ENCODE measurements around the gene ST8SIA3.

The ST8SIA3 gene, protein sequence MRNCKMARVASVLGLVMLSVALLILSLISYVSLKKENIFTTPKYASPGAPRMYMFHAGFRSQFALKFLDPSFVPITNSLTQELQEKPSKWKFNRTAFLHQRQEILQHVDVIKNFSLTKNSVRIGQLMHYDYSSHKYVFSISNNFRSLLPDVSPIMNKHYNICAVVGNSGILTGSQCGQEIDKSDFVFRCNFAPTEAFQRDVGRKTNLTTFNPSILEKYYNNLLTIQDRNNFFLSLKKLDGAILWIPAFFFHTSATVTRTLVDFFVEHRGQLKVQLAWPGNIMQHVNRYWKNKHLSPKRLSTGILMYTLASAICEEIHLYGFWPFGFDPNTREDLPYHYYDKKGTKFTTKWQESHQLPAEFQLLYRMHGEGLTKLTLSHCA

DNA sequence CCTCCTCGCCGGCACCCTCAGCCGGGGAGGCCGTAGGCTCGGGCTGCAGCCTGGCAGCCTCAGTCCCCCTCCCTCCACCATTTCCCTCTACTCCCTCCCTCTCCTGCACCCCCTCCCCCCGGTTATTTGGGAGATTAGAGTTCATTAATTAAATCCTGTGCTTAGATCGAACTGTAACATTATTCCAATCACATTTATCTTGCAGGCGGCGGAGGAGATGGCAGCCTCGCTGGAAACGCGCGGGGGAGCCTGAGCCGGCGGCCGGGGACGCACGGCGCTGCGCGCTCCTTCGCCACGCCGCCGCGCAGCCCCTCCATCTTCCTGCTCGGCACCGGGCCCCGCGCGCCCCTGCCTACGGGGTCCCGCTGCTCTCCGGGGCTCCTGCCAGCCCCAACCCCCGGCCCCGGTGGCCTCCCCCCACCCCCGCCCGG, at the start of gene ST8SIA3:
Gene ST8SIA3, plus strand, starts transcription at position 287 of the 431 bp plus-strand sequence. CDS start 290 bp downstream, outside the sequence.
- DNase-seq = no peak

DNA sequence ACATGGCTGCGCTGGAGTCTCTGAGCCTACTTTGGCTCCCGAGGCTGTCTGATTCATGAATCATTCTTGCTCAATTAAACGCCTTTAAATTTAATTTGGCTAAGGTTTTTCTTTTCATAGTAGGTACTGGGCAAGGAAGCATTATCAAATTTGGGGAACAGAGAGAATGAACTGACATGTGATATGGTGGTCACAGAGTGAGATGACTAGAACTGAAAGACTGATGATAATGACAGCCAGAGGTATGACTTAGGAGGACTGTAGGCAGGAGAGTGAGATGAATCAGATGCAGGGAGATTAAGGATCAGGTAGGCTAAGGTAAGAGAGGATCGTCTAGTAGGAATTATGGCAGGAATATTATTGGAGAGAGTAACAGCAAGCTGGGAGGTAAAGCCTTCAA, 40.9 kb upstream of the ST8SIA3 start:
- DNase-seq = no peak

DNA sequence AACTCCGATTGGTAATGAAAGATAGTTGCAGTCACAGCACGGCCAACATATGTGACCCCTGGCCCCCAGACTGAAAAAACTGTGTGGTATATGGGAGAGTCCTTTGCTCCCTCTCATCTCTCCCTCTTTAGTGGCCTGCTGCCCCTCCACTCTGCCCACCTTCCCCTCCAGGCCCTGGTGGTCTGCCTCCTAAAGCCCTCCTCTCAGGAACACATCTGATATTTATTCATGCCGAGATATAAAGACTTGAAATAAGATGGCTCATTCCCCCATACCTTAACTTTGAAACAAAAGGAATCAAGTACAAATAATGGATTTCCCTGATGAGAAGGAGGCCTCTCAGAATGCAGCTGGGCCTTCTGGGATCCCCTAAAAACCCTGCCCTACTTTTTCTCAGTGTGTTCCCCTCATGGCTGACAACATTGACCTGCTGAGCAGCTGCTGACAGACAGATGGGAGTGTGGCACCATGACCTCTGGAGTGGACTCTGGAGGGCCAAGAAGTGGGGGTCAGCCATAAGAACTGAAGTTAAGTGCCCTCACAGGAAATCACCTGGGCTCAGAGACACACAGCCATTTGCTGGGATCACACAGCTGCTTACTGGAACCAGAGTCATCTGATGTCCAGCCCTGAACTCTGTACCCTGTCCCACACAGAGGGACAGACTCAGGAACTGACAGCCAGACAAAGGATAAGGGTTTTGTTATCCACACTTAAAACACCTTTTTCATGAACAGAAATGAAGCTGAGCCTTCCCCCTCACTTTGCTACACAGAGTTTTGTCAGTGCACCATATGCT, 39.8 kb upstream of the ST8SIA3 start:
- DNase-seq = no peak

DNA sequence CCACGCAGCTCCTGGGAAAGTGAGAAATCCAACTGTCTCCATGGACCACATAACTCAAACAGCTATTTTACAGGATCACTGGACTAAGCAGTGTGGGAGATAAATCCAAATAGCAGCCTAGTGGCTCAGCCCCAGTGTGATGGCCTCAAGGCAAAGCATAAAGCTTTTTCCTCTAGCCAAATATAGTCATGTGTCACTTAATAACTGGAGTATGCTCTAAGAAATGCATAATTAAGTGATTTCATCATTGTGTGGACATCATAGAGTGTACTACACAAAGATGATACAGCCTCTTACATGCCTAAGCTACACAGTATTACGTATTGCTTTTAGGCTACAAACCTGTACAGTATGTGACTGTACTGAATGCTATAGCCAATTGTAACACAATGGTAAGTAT, 31.8 kb upstream of the ST8SIA3 start:
- no peak for DNase-seq

DNA sequence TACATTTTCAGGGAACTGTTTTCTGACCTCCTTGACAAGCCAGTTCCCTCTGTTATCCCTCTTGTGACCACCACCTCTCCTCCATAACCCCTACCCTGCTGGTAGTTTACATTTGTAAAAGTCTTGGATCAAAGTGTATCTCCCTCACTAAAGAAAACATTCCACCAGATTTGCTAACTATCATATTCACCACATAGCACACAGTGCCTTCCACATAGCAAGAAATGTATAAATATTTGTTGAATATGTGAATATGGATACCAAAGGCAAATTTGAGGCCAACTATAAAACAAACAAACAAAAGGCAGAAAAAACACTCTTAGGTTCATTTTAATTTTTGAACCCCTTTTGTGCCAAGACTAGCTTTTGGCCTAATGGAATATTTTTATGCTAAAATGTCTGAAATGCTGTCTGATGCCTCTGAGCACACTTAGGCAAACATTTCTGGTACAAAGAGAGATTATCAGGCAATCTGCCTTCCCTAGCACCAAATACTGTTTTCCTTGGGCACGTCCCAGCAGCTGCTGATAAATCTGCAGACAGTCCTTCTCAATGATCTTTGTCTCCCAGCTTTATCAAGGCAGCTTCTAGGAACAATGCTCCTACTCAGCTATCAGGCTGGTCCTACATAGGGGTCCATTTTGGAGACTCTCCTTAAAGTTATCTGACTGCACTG, 26.7 kb upstream of the ST8SIA3 start:
- no peak for DNase-seq

DNA sequence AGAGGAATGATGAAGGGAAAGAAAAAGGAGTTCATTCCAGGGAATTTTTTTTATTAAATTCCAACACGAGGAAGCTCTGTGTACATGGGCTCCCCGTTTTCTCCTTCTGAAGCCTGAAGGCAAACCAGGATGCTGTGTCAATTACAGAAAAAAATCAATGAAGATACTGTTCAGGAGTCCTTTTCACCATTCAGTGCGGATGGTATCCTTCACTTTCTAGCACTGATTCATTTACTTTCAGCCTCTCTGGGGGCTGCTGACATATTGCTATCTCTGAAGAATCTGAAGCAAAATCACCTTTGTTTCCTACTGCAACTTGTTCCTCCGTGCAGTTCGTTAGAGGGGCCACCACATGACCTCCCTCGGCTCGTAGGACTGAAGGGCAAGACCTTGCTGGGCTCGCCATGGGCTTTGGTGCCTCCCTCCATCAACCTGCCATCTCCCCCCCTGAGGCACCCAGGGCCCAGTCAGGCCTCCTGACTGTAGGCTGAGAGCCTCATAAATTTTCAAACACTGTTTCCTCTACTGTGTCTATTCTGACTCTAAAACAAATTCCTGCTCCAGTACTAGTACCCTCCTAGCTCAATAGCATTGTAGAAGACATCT, 25.5 kb upstream of the ST8SIA3 start:
- DNase-seq = no peak

DNA sequence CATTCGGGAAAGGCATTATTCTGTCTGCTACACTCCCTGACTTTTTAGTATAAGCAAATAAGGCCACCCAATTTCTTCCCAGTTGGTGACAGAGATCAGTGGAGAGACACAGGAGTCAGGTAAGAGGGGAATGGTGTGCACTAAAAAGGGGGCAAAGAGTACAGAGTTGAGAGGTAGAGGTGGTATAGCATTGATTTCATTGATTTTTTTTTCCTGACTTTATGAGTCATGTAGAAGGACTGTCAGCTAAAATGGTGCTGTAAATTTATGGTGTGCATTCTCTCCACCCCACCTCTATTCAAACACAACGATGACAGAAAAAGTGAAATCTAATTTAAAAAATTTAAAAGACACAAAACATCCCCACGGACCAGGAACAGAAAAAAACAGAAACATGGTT, 23.7 kb upstream of the ST8SIA3 start:
- no peak for DNase-seq

DNA sequence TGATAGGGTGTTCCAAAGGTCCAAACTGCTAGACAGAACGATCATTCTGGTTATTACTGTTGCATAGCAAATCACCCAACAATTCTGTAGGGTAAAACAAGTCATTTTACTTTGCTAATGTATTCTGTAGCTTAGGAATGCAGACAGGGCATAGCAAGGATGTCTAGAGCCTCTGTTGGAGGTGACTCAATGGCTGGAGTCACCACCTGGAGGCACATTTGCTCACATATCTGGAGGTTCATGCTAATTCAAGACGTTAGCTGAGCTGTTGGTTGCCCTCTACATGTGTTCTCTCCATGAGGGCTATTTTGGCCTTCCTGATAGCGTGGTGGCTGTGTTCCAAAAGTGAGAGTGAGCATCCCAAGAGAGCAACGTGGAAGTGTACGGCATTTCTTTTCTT, 22.5 kb upstream of the ST8SIA3 start:
- DNase-seq = no peak

DNA sequence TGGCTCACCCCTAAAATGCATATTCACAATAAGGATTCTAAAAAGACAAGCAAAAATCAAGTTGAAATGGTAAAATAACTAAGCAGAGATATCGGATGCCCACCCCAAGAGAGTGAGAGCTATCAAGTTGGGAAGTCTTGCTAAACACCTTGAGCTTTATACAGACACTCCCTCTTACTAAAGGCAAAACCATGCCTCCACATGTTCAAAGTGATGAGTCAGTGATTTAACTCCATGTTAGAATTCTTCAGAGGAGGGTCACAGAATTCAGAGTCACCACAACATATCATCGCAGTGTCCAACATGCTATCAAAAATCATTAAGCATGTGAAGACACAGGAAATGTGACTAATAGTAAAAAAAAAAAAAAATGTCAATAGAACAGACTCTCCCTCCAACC, 20.6 kb upstream of the ST8SIA3 start:
- no peak for DNase-seq

DNA sequence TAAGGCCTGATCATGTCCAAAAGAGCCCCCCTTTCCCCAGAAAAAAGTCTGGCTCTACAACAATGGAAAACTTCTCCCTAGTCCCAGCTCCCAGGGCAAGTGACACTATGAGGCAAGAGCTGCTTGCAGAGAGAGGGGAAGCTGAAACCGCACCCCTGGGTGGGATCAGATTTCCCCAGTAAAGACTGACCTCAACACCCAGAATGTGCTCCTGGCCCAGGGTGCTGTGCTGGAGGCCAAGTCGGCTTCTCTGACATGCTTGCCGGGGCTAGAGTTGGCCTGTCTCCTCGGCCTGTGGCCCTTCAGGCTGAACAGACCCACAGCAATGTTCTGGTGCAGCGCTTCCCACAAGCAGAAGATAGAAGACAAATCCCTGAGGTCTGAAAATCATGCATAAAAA, 18.4 kb upstream of the ST8SIA3 start:
- no peak for DNase-seq

DNA sequence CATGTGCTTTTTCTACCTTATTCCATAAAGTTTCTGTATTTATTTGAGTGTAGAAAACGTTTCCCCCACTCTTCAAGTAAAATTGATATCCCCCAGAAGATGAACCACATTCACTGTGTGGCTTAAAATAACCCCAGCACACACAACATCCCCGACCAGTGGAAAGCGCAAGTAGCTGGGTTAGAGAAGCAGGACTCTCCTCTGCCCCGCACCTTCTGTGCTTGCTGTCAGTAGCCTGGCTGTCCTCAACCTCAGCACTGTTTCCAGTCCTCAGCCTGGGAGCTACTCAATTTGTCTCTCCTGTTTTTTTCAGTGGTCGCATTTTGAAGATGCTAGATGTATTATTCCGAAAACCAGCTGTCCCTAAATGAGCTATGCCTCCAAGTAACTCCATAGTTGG, 18.0 kb upstream of the ST8SIA3 start:
- DNase-seq = no peak

DNA sequence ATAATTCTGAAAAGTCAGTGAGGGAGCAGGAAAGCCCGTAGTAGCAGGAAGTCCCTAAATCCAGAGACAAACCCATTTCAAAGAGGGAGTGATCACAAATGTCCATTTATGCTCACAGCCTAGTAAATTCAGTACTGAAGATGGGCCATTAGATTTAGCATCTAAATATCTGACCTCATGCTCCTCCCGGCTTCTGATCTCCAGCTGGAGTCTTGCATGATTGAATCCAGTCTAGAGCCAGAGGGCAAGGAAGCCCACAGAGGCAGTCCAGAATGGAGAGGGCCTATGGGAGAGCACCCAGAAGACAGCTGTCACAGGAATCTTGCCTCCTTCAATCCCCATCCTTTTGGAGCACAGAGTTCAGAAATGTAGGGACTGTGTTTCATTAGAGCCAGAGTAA, 16.0 kb upstream of the ST8SIA3 start:
- no peak for DNase-seq

DNA sequence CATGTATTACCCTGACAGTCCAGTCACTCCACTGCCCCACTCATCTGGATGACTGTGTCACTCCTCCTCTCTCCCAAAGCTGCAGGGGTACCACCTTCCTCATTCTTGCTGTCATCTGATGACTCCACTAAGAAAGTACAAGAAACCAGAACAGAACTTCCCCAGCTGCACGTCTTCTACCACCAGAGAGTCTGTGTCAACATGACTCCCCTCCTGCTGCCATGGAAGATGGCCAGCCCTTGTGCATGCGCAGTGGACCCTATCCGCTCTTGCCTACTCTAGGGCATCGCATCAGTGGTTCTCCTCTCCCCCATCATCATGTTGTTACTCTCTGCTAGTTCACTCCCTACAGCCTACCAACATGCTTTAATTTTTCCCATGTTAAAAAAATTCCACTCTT, 14.5 kb upstream of the ST8SIA3 start:
- DNase-seq = no peak

DNA sequence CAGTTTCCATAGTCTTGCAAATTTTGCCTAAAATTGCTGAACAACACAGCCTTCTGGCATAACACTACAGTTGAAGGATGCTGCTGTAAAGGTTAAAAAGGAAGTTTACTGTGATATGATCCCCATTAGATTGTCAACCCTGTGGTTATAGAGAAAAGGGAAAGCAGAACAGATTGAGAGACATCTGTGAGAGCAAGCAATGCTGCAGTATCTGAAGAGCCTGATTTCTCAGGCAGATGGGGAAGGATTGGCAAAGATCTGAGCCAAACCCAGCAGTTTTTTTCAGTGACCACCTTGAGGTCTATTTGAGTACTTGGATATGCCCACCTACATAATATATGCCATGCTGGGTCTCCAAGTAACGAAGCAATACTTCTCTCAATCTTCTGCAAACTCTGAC, 8.5 kb upstream of the ST8SIA3 start:
- DNase-seq = no peak

DNA sequence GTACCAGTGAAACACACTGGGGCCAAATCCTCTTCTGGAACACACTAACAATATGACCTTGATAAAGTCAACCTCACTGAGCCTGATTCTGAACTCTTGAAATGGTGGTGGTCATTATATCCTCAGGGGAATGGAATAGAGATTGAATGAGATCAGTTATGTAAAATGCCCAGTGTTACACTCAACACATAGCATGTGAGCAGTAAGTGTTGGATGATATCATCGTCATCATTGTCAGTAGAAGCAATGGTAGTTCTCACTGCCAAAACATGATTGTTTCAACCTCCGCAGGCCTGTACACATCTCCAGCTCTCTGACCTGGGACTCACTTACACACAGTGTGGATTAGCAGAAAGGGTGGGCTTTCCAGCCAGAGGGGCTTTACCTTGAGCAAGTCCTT, 5.5 kb upstream of the ST8SIA3 start:
- no peak for DNase-seq

DNA sequence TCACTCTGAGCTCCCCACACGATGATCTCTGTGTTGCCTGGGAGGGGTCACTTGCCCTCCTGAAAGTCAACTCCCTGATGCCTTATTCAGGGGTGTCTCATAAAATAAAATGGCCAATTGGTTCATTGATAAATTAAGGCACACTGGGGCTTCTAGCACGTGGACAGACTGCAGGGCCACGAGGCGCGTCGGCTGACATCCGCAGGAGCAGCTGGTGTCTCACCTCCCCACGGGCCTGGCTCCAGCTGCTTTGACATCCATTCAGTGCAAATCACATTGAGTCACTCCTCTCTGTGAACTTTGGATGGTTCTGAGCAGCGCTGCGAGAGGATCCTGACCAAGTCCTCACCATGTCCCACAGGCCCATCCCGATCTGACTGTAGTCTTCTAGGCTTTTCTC, 4.6 kb upstream of the ST8SIA3 start:
- DNase-seq = no peak

DNA sequence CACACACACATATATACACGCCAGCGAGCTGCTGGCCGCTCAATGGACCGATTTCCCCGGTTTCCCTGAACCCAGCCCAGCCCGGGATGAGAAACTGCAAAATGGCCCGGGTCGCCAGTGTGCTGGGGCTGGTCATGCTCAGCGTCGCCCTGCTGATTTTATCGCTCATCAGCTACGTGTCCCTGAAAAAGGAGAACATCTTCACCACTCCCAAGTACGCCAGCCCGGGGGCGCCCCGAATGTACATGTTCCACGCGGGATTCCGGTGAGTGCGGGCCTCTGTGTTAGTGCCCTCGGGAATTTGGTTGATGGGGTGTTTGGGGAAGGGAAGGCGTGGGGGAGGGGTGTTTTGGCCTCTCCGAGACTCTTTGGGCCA, 392 bp downstream of the ST8SIA3 start:
- no peak for DNase-seq

DNA sequence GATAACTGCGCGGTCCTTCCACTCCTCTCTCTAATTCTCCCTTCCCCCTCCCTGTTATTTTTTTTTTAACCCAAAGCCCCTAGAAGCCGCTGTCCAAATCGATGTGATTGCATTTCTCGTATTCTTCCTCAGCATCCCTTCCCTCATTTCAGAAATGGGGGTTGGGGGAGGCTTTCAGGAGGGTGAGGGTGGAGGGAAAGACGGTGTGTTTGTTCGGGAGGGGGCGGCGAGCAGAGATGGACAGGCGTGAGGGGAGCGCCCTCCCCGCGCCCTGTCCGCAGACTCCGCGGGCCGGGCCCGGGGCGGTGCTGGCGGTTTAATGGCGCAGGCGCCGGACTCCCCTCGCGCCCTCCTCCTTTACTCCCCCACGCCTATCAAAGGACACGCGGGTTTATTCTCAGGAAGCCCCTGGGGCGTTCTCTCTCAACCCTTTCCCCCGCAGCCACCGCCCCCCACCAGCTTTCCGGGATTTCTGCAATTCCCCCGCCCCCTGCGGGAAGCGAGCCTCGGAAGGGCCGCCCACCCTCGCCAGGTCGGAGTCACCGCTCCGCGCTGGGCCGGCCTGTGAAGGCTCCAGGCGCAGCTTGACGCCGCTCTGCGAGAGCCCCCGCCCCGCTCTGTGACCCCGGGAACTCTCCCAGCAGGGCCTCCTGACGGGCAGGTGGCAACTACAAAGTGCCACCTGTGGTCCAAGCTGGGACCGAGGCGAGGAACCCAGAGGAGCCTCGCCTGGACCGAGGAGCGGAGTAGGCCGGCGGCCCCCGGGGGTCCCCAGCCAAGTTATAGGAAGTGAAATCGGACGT, 981 bp downstream of the ST8SIA3 start:
- no peak for DNase-seq

DNA sequence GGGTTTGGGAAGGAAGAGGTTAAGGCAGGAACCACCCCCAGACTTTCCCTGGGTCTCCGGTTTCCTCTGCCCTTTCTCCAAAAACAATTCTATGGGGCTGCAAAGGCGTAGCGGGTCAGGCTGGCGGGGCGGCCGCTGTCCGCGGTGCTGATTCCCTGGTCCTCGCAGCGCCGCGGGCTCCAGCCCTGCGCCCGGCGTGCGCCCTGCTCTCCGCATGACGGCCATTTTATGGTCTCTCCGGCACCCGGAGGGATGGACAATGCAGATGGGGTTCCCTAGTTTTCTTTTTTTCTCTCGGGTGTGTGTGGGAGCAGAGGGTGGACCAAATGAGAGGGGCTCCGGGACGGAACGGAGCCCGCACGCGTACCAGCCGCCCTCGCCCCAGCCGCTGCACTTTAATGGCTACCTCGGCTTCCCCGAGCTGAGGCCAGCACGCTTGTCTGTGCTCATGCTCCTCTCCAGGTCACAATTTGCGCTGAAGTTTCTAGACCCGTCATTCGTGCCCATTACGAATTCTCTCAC, 1.6 kb downstream of the ST8SIA3 start:
- DNase-seq = no peak

DNA sequence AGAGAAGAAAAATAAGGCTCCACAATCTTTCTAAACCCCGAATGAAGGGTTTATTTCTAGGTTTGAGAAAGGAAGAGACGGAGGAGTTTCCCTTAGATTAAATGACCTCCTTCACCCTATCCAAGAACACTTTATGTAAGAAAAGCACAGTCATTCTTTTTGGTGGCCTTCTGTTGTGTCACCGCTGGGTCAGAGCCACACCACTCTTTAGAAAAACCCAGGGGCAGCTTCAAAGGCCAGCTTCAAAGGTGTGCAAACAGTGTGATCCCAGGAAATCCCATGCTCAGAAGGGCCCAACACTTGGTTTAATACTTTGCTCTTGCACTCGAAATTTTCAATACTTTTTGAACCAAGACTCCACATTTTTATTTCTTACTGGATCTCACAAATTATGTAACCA, 7.1 kb downstream of the ST8SIA3 start:
- DNase-seq = no peak

DNA sequence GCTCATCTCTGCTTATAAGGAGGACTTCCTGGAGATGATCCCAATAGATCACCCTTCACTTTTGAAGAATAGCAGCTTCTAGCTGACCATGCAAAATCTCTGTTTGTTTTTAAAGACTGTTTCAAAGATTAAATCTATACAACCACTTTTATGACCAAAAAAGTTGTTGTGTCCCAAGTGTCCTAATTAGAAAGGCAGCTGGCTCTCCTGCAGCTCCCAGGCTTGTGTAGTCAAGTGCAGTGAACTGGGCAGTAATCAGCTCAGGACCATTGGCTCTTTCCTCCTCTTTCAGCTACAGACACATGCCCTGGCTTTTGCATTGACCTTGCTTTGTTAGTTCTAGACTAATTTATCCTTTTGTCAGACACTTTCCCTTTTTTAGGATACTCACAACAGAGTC, 10.4 kb downstream of the ST8SIA3 start:
- DNase-seq = no peak

DNA sequence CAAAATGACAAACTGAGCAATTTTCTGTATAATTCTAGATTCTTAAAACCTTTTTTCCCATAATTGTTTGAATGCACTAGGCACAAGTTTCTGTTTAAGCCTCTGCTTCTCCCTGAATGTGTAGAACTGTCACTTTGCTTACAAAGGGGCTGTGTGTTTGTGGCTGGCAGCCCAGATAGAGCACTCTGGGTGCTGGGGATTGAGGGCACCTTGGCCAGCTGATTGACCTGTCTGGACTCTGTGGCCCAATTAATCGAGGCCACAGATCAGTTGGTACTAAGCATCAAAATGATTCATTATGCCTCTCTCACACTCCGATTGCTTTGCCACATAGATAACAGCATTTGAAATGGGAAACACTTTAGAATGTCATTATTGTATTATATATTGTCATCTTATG, 12.1 kb downstream of the ST8SIA3 start:
- DNase-seq = no peak
